Keratinocyte (primary cell): ENCODE measurements around the gene CLINT1.

Experiments
- EZH2 ChIP-seq: IDR thresholded peaks from one replicate; pipeline ENCODE4 v1.6.1; 2012; ENCODE audit warnings: inconsistent platforms, mild to moderate bottlenecking, low read length, moderate library complexity
- TF ChIP-seq, protein P1 (sequence below), 3 experiments: IDR thresholded peaks in 1 of 3; conservative IDR thresholded peaks in 1 of 3; optimal IDR thresholded peaks in 1 of 3; 2 replicates in 2 of 3; 3 replicates in 1 of 3; pipeline versions ENCODE3 to v1.5.1; 2011; ENCODE audit warnings: low read length in 3 of 3, mild to moderate bottlenecking in 3 of 3, moderate library complexity in 2 of 3, control low read depth in 1 of 3, inconsistent platforms in 1 of 3; ENCODE audit not compliant: insufficient read depth in 2 of 3; ENCODE audit errors: extremely low read depth in 1 of 3

DNA sequence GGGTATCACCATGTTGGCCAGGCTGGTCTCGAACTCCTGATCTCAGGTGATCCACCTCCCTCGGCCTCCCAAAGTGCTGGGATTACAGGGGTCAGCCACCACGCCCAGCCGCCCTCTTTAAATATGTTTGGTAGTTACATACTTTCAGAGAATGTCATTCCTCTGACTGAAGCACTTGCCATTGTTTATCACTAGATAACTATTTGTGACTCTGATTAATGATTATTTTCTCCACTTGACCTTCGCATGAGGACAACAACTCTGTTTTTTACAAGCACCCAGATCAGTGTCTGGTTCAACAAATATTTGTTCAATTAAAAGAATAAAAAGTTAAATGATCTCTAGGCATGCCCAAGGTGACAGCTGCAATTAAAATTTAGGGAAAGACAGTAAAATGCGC lies 56.2 kb downstream of the CLINT1 start:
- TF ChIP-seq, protein P1, sequence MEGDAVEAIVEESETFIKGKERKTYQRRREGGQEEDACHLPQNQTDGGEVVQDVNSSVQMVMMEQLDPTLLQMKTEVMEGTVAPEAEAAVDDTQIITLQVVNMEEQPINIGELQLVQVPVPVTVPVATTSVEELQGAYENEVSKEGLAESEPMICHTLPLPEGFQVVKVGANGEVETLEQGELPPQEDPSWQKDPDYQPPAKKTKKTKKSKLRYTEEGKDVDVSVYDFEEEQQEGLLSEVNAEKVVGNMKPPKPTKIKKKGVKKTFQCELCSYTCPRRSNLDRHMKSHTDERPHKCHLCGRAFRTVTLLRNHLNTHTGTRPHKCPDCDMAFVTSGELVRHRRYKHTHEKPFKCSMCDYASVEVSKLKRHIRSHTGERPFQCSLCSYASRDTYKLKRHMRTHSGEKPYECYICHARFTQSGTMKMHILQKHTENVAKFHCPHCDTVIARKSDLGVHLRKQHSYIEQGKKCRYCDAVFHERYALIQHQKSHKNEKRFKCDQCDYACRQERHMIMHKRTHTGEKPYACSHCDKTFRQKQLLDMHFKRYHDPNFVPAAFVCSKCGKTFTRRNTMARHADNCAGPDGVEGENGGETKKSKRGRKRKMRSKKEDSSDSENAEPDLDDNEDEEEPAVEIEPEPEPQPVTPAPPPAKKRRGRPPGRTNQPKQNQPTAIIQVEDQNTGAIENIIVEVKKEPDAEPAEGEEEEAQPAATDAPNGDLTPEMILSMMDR (optimal IDR thresholded peaks at IDR 0.05 in 1 of 3, IDR thresholded peaks at IDR 0.05 in 1 of 3, conservative IDR thresholded peaks at IDR 0.05 in 1 of 3; ENCODE audit: extremely low read depth in 1 of 3, insufficient read depth in 2 of 3, low read length in 3 of 3), result no peak
- TF ChIP-seq EZH2, result no peak
